Hepatocyte (in vitro differentiated cells): ENCODE results near the gene SRSF10. TPM values are rescaled to one million over a fixed set of nuclear protein-coding genes. Genes with fewer than 3 reads are reported as not detected.

Experiments used
- DNase-seq: peaks from one replicate; pipeline ENCODE4 v3.0.0-alpha.2; 2016; ENCODE audit warnings: low spot score
- H2AFZ ChIP-seq: fragments of 200-600 bp; sonication (generic); 2 replicates; pipeline ENCODE4 v1.6.0; 2016; ENCODE audit warnings: antibody characterized with exemption, mild to moderate bottlenecking
- H3K27ac ChIP-seq: fragments of 200-600 bp; sonication (generic); 2 replicates; pipeline ENCODE4 v1.5.1; 2016; ENCODE audit warnings: mild to moderate bottlenecking
- H3K27me3 ChIP-seq: fragments of 200-600 bp; sonication (generic); 2 replicates; pipeline ENCODE4 v1.6.1; 2016
- H3K36me3 ChIP-seq: fragments of 200-600 bp; sonication (generic); replicated peaks from 2 replicates; pipeline ENCODE4 v1.5.1; 2016; ENCODE audit warnings: low read depth; ENCODE audit not compliant: insufficient read depth
- H3K4me1 ChIP-seq: fragments of 200-600 bp; sonication (generic); 2 replicates; pipeline ENCODE4 v1.5.1; 2016; ENCODE audit warnings: mild to moderate bottlenecking, moderate library complexity; ENCODE audit not compliant: insufficient read depth
- H3K4me2 ChIP-seq: fragments of 200-600 bp; sonication (generic); 2 replicates; pipeline ENCODE4 v1.6.0; 2016
- H3K4me3 ChIP-seq: fragments of 200-600 bp; sonication (generic); 2 replicates; pipeline ENCODE4 v1.5.1; 2016; ENCODE audit warnings: mild to moderate bottlenecking
- H3K79me2 ChIP-seq: fragments of 200-600 bp; sonication (generic); 2 replicates; pipeline ENCODE4 v1.6.0; 2017; ENCODE audit warnings: mild to moderate bottlenecking
- H3K9me2 ChIP-seq: fragments of 200-600 bp; sonication (generic); replicated peaks from 2 replicates; pipeline ENCODE4 v1.6.0; 2017; ENCODE audit warnings: mild to moderate bottlenecking; ENCODE audit not compliant: insufficient read depth
- H3K9me3 ChIP-seq: fragments of 200-600 bp; sonication (generic); 2 replicates; pipeline ENCODE4 v1.5.1; 2016; ENCODE audit warnings: low read depth, mild to moderate bottlenecking
- H4K20me1 ChIP-seq: fragments of 200-600 bp; sonication (generic); 2 replicates; pipeline ENCODE4 v1.6.0; 2016; ENCODE audit warnings: mild to moderate bottlenecking; ENCODE audit not compliant: insufficient read depth, poor library complexity, severe bottlenecking
- EZH2 ChIP-seq: fragments of 200-600 bp; sonication (generic); IDR thresholded peaks from 2 replicates; pipeline ENCODE4 v1.6.1; 2016; ENCODE audit warnings: antibody characterized with exemption, mild to moderate bottlenecking, borderline replicate concordance
- EZH2phosphoT487 ChIP-seq: fragments of 200-600 bp; sonication (generic); IDR thresholded peaks from one replicate; pipeline ENCODE4 v1.6.1; 2018; ENCODE audit warnings: antibody characterized with exemption, mild to moderate bottlenecking, low read depth, moderate library complexity; ENCODE audit not compliant: unreplicated experiment, severe bottlenecking
- WGBS: methylation state at CpG from one replicate; pipeline ENCODE4 v1.1.6; 2016; ENCODE audit warnings: low lambda C conversion rate; ENCODE audit errors: missing lambda C conversion rate; 5-methylcytosine and 5-hydroxymethylcytosine counted together
- polyA plus RNA-seq: library from polyadenylated mRNA; unstranded; fragments of >200 nt; fragmentation: Nextera tagmentation; extraction: Ambion mirVana; gene quantifications from 2 replicates; pipeline ENCODE4 v1.2.1, GENCODE V29; 2016
- total RNA-seq: library from RNA; depleted of rRNA; stranded (reverse); fragments of >200 nt; gene quantifications from 2 replicates; pipeline ENCODE4 v1.2.3, GENCODE V29; 2014
- TF ChIP-seq, protein P1 (sequence below): fragments of 200-600 bp; sonication (generic); IDR thresholded peaks from 2 replicates; pipeline ENCODE4 v1.5.1; 2016; ENCODE audit warnings: antibody characterized with exemption, mild to moderate bottlenecking; ENCODE audit not compliant: poor library complexity

The SRSF10 gene
- total and polyA plus RNA-seq, 2 experiments from 2014 or later: 113 to 125 TPM

DNA sequence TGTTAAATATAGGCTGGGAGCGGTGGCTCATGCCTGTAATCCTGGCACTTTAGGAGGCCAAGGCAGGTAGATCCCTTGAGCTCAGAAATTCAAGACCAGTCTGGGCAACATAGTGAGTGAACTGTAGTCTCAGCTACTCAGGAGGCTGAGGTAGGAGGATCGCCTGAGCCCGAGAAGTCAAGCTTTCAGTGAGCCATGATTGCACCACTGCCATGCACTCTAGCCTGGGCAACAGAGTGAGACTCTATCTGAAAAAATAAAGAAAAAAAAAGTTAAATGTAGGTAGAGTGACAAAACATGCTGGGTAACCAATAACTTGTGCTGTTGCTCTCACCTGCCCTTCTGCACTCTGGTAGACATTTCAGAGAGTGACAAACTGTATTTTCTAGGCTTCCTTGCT, 25.0 kb upstream of the SRSF10 start:
- Histone ChIP-seq H3K27me3 (no peaks in the 10 kb centered on the region), H3K9me3 (no peaks in the 10 kb centered on the region), H3K27ac (no peak overlapping the region), H4K20me1 (no peaks in the 10 kb centered on the region), H3K36me3 (no peaks in the 10 kb centered on the region), H3K79me2 (no peaks in the 10 kb centered on the region), H3K4me2 (no peak overlapping the region), H2AFZ (no peak overlapping the region), H3K9me2 (no peaks in the 10 kb centered on the region), H3K4me3 (no peak overlapping the region), H3K4me1 (peaks cover 20% of the 10 kb centered on the region)
- TF ChIP-seq EZH2phosphoT487 (no peak), EZH2 (no peak)
- TF ChIP-seq, protein P1, sequence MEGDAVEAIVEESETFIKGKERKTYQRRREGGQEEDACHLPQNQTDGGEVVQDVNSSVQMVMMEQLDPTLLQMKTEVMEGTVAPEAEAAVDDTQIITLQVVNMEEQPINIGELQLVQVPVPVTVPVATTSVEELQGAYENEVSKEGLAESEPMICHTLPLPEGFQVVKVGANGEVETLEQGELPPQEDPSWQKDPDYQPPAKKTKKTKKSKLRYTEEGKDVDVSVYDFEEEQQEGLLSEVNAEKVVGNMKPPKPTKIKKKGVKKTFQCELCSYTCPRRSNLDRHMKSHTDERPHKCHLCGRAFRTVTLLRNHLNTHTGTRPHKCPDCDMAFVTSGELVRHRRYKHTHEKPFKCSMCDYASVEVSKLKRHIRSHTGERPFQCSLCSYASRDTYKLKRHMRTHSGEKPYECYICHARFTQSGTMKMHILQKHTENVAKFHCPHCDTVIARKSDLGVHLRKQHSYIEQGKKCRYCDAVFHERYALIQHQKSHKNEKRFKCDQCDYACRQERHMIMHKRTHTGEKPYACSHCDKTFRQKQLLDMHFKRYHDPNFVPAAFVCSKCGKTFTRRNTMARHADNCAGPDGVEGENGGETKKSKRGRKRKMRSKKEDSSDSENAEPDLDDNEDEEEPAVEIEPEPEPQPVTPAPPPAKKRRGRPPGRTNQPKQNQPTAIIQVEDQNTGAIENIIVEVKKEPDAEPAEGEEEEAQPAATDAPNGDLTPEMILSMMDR: no peak
- DNase-seq: no peak
- 95% methylated on average over 3 of the region's 3 CpGs for WGBS

DNA sequence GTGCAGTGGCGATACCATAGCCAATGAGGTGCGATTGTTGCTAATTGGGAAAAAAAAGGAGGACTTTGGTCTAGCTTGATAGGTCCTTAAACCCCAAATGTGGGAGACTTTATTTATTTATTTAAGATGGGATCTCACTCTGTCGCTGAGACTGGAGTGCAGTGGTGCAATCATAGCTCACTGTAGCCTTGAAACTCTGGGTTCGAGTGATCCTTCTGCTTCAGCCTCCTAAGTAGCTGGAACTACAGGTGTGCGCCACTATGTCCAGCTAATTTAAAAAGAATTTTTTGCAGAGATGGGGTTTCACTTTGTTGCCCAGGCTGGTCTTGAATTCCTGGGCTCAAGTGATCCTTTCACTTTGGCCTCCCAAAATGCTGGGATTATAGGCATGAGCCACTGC, 24.0 kb upstream of the SRSF10 start:
- no peaks in the 10 kb centered on the region for H3K27me3 ChIP-seq
- H3K79me2 ChIP-seq: no peaks in the 10 kb centered on the region
- no peaks in the 10 kb centered on the region for H4K20me1 ChIP-seq
- TF ChIP-seq, protein P1: no peak
- TF ChIP-seq EZH2phosphoT487: no peak
- no peak for TF ChIP-seq EZH2
- no peak overlapping the region for H2AFZ ChIP-seq
- no peaks in the 10 kb centered on the region for H3K9me3 ChIP-seq
- H3K4me3 ChIP-seq: no peak overlapping the region
- peaks cover 15% of the 10 kb centered on the region for H3K4me1 ChIP-seq
- 92% methylated on average over 5 of the region's 5 CpGs for WGBS
- H3K9me2 ChIP-seq: no peaks in the 10 kb centered on the region
- no peaks in the 10 kb centered on the region for H3K36me3 ChIP-seq
- no peak for DNase-seq
- H3K27ac ChIP-seq: no peak overlapping the region
- H3K4me2 ChIP-seq: no peak overlapping the region

DNA sequence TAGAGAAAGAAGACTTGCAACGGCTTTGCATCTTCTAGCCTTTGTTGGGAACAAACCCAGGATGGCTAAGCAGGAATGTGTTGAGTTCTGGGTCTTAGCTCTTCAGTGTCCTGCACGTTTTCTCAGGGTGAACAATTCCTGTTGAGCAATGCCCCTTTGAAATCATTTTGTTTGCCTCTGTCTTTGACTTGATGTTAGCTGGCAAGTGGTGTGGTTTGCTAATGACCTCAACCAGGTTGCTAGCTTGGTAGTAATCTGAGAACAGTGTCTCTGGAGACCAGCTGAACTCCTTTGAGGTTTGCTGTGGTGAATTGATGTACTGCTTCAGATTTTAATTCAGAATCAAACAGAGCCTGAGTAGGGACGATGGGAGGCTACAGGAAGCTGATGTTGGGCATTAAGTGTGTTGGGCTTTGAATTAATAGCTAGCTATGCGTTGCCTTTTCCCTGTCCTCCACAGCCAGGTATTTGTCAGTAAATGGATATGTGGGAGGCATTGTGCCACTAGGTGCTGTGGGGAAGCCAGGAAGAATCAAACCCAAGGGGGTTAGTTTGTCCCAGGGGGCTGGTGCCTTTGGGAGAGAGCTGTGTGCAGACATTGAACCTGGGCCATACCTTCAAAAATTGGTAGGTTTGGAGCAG, 23.3 kb upstream of the SRSF10 start:
- Histone ChIP-seq H4K20me1 (no peaks in the 10 kb centered on the region), H3K36me3 (no peaks in the 10 kb centered on the region), H3K9me3 (no peaks in the 10 kb centered on the region), H3K4me1 (peaks cover 14% of the 10 kb centered on the region), H3K9me2 (no peaks in the 10 kb centered on the region), H3K4me3 (no peak overlapping the region), H3K79me2 (no peaks in the 10 kb centered on the region), H3K27me3 (no peaks in the 10 kb centered on the region), H3K4me2 (peak overlapping the region; percentile 7), H3K27ac (no peak overlapping the region), H2AFZ (no peak overlapping the region)
- TF ChIP-seq EZH2: no peak
- no peak for TF ChIP-seq EZH2phosphoT487
- TF ChIP-seq, protein P1: no peak
- WGBS: 18% methylated on average over 4 of the region's 4 CpGs
- peak; percentile 17 for DNase-seq
